ENCODE measurements around the gene MACROD2.

Gene MACROD2

GRCh38 chr20:16017656-16018055, 2022.3 kb downstream of the MACROD2 start:
- TF ChIP-seq, protein P1, sequence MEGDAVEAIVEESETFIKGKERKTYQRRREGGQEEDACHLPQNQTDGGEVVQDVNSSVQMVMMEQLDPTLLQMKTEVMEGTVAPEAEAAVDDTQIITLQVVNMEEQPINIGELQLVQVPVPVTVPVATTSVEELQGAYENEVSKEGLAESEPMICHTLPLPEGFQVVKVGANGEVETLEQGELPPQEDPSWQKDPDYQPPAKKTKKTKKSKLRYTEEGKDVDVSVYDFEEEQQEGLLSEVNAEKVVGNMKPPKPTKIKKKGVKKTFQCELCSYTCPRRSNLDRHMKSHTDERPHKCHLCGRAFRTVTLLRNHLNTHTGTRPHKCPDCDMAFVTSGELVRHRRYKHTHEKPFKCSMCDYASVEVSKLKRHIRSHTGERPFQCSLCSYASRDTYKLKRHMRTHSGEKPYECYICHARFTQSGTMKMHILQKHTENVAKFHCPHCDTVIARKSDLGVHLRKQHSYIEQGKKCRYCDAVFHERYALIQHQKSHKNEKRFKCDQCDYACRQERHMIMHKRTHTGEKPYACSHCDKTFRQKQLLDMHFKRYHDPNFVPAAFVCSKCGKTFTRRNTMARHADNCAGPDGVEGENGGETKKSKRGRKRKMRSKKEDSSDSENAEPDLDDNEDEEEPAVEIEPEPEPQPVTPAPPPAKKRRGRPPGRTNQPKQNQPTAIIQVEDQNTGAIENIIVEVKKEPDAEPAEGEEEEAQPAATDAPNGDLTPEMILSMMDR (IDR thresholded peaks at IDR 0.05; ENCODE audit: low read depth, low read length), result no peak
- no peak for DNase-seq (ENCODE audit: extremely low read depth, low read depth)

DNA sequence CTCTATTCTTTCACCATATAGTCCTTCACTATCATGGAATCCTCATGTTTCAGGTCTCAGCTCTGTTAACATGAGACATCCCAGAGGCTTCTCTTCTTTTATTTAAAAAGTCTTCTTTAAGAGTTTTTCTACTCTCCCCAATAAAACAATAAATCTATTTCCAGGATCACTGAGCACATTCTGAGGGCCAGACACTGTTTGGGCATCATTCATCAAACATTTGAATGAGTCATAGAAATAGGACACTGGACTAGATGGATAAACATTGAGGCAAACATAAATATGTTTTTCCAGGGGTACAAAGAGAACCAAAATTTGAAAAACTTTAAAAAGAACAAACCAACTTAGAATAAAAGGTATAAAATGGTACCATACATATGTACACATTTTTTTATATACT, 2023.6 kb downstream of the MACROD2 start:
- TF ChIP-seq, protein P1 (IDR thresholded peaks at IDR 0.05; ENCODE audit: low read depth, low read length), result no peak
- no peak for DNase-seq (ENCODE audit: extremely low read depth, low read depth)

DNA sequence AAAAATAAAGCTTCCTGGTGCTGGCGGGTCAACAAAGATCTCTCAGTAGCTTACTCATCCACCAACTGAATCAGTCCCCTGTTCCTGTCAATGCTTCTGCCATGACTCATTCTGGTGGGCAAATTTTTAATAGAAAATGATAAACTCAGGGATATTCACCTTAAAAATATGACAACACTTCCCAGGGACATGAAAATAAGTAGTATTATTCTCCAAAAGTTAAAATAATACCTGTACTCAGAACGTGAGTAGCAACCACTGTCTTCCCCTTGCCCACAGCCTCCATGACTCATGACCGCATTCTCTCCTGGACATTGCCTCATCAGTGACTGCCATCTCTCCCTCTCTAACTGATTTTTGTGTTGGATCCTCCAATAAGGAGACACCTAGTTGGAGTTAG, 2025.7 kb downstream of the MACROD2 start:
- no peak for DNase-seq (ENCODE audit: extremely low read depth, low read depth)
- TF ChIP-seq, protein P1 (IDR thresholded peaks at IDR 0.05; ENCODE audit: low read depth, low read length), result no peak

DNA sequence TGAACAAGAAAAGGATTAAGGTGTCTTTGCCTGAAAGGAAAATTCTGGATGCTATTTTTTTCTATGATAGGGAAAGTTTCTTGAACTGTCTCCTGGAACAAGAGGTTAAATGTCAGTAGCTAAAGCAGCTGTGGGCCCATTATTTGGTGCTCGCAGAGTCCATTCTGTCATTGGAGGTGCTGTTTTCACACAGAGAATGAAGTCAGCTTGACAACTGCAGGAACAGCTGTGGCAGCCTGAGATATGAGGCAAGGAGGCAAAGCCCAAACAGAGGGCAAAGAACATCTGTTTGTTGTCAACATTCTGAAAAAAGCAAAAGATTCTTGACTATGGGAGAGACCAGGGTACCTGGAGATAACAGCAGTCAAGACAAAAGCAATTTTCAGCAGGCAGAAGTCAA, 2029.8 kb downstream of the MACROD2 start:
- TF ChIP-seq, protein P1 (IDR thresholded peaks at IDR 0.05; ENCODE audit: low read depth, low read length), result no peak
- no peak for DNase-seq (ENCODE audit: extremely low read depth, low read depth)

DNA sequence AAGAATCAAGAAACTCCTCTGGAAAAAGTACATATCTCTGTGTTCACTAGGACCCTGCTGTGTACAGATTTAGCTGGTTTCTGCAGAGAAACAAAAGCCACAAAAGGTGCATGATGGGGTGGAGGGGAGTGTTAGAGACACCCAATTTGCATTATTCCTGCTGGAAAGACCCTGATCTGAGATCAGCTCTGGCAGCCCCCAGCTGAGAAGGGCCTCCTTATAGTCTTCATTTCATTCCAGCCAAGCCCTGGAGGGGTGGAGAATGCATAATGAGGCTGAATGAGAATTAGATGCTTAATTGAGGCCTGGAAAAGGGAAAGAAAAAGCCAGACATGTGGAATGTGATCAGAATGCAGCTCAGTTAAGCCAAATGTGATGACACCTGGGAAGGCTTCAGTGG, 2032.4 kb downstream of the MACROD2 start:
- DNase-seq (ENCODE audit: extremely low read depth, low read depth), result no peak
- TF ChIP-seq, protein P1 (IDR thresholded peaks at IDR 0.05; ENCODE audit: low read depth, low read length), result no peak

DNA sequence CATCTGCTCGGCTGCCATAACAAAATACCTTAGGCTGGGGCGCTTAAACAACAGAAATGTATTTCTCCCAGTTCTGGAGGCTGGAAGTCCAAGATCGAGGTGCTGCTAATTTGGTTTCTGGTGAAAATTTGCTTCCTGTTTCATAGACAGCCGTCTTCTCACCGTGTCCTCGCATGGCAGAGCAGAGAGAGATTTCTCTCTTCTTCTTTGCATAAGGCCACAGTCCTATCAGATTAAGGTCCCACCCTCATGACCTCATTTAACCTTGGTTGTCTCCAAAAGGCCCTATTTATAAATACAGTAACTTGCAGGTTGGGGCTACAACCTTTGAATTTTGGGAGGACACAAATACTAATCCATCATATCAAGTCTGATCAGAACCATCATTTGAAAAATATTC, 2033.6 kb downstream of the MACROD2 start:
- DNase-seq (ENCODE audit: extremely low read depth, low read depth), result no peak
- TF ChIP-seq, protein P1 (IDR thresholded peaks at IDR 0.05; ENCODE audit: low read depth, low read length), result no peak

GRCh38 chr20:16030253-16030652, 2034.9 kb downstream of the MACROD2 start:
- TF ChIP-seq, protein P1 (IDR thresholded peaks at IDR 0.05; ENCODE audit: low read depth, low read length), result no peak
- DNase-seq (ENCODE audit: extremely low read depth, low read depth), result no peak

Data from AG09319 (cell line).